MM.1S (cell line): ENCODE measurements around the gene MIOX.

ENCODE experiments used
- DNase-seq: peaks from one replicate; pipeline ENCODE4 v3.0.0-alpha.2; 2015
- H2AFZ ChIP-seq: fragments of 300-600 bp; sonication (generic); 2 replicates; pipeline ENCODE4 v1.6.0; 2016; ENCODE audit warnings: antibody characterized with exemption, low read length
- H3F3A ChIP-seq: fragments of 300-600 bp; sonication (generic); 2 replicates; pipeline ENCODE4 v1.6.1; 2016; ENCODE audit warnings: mild to moderate bottlenecking, antibody characterized with exemption, low read length, moderate library complexity, mixed read lengths; ENCODE audit not compliant: insufficient read depth
- H3K27ac ChIP-seq: fragments of 300-600 bp; sonication (generic); 2 replicates; pipeline ENCODE4 v1.5.1; 2016; ENCODE audit warnings: mild to moderate bottlenecking, low read length
- H3K27me3 ChIP-seq: fragments of 300-600 bp; sonication (generic); replicated peaks from 2 replicates; pipeline ENCODE4 v1.6.0; 2016; ENCODE audit warnings: low read length; ENCODE audit not compliant: insufficient read depth
- H3K36me3 ChIP-seq: fragments of 300-600 bp; sonication (generic); replicated peaks from 2 replicates; pipeline ENCODE4 v1.6.1; 2016; ENCODE audit warnings: mild to moderate bottlenecking, low read length, mixed read lengths; ENCODE audit not compliant: insufficient read depth
- H3K4me1 ChIP-seq: fragments of 300-600 bp; sonication (generic); 2 replicates; pipeline ENCODE4 v1.6.1; 2016; ENCODE audit warnings: low read length, mixed read lengths
- H3K4me2 ChIP-seq: fragments of 300-600 bp; sonication (generic); 2 replicates; pipeline ENCODE4 v1.6.0; 2016; ENCODE audit warnings: low read depth, low read length
- H3K4me3 ChIP-seq: fragments of 300-600 bp; sonication (generic); 2 replicates; pipeline ENCODE4 v1.5.1; 2016; ENCODE audit warnings: low read length, mixed read lengths
- H3K79me2 ChIP-seq: fragments of 300-600 bp; sonication (generic); 2 replicates; pipeline ENCODE4 v1.6.1; 2016; ENCODE audit warnings: mixed run types, low read length, mixed read lengths
- H3K9ac ChIP-seq: fragments of 300-600 bp; sonication (generic); 2 replicates; pipeline ENCODE4 v1.6.1; 2016; ENCODE audit warnings: low read length, mixed read lengths
- H3K9me2 ChIP-seq: fragments of 300-600 bp; sonication (generic); replicated peaks from 2 replicates; pipeline ENCODE4 v1.6.1; 2016; ENCODE audit warnings: mild to moderate bottlenecking, low read length, mixed read lengths; ENCODE audit not compliant: insufficient read depth
- H3K9me3 ChIP-seq: fragments of 300-600 bp; sonication (generic); replicated peaks from 2 replicates; pipeline ENCODE4 v1.6.1; 2016; ENCODE audit warnings: mild to moderate bottlenecking, low read length, mixed read lengths; ENCODE audit not compliant: insufficient read depth
- H4K20me1 ChIP-seq: fragments of 300-600 bp; sonication (generic); 2 replicates; pipeline ENCODE4 v1.6.1; 2016; ENCODE audit warnings: mild to moderate bottlenecking, low read length, moderate library complexity, mixed read lengths; ENCODE audit not compliant: insufficient read depth
- EZH2 ChIP-seq: fragments of 300-600 bp; sonication (generic); optimal IDR thresholded peaks from 2 replicates; pipeline ENCODE3; 2017; ENCODE audit warnings: low read depth, mild to moderate bottlenecking, antibody characterized with exemption, low read length, mixed read lengths
- EZH2phosphoT487 ChIP-seq: fragments of 300-600 bp; sonication (generic); IDR thresholded peaks from 2 replicates; pipeline ENCODE4 v1.6.1; 2018; ENCODE audit warnings: antibody characterized with exemption, low read length
- TF ChIP-seq, protein P1 (sequence below): fragments of 300-600 bp; sonication (generic); IDR thresholded peaks from 2 replicates; pipeline ENCODE4 v1.5.1; 2016; ENCODE audit warnings: antibody characterized with exemption, low read length, mixed read lengths

The MIOX gene

GRCh38 chr22:50490531-50491308, 4.1 kb downstream of the MIOX start:
- Histone ChIP-seq H3K27me3 (no peaks in the 10 kb centered on the region), H3K9me3 (no peaks in the 10 kb centered on the region), H2AFZ (no peak overlapping the region), H3K4me2 (no peak overlapping the region), H3F3A (no peaks in the 10 kb centered on the region), H3K9me2 (no peaks in the 10 kb centered on the region), H3K36me3 (no peaks in the 10 kb centered on the region), H3K79me2 (no peaks in the 10 kb centered on the region), H4K20me1 (no peaks in the 10 kb centered on the region), H3K4me1 (no peaks in the 10 kb centered on the region), H3K27ac (no peak overlapping the region), H3K4me3 (no peak overlapping the region), H3K9ac (no peak overlapping the region)
- no peak for DNase-seq
- TF ChIP-seq EZH2phosphoT487 (no peak), EZH2 (no peak)
- TF ChIP-seq, protein P1, sequence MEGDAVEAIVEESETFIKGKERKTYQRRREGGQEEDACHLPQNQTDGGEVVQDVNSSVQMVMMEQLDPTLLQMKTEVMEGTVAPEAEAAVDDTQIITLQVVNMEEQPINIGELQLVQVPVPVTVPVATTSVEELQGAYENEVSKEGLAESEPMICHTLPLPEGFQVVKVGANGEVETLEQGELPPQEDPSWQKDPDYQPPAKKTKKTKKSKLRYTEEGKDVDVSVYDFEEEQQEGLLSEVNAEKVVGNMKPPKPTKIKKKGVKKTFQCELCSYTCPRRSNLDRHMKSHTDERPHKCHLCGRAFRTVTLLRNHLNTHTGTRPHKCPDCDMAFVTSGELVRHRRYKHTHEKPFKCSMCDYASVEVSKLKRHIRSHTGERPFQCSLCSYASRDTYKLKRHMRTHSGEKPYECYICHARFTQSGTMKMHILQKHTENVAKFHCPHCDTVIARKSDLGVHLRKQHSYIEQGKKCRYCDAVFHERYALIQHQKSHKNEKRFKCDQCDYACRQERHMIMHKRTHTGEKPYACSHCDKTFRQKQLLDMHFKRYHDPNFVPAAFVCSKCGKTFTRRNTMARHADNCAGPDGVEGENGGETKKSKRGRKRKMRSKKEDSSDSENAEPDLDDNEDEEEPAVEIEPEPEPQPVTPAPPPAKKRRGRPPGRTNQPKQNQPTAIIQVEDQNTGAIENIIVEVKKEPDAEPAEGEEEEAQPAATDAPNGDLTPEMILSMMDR, result no peak

DNA sequence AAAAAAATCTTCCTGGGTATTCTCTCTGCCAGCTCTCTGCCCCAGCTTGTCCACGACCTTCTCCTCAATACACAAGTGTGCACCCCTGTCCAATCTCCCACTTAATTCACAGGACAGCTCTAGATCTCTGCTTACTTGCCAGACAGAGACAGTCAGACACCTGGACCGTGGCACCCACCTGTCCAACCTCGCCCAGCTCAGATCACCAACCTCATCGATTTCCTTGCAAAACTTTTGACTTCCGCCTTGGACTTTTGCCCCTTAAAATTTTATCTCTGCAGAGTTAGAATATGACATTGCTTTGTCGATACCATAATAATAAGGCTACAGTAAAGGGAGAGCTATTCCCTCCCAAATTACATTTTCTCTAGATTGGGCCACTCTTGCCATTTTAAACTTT, 10.4 kb downstream of the MIOX start:
- Histone ChIP-seq H3K4me1 (no peaks in the 10 kb centered on the region), H3K27me3 (no peaks in the 10 kb centered on the region), H3K9me3 (no peaks in the 10 kb centered on the region), H3K4me2 (no peak overlapping the region), H3K27ac (no peak overlapping the region), H3F3A (peaks cover 9% of the 10 kb centered on the region; the same call in 1 of the 2 replicates), H3K9ac (no peak overlapping the region), H4K20me1 (no peaks in the 10 kb centered on the region), H3K4me3 (no peak overlapping the region), H3K9me2 (no peaks in the 10 kb centered on the region), H3K79me2 (no peaks in the 10 kb centered on the region), H2AFZ (no peak overlapping the region), H3K36me3 (no peaks in the 10 kb centered on the region)
- TF ChIP-seq EZH2phosphoT487 (no peak), EZH2 (no peak)
- TF ChIP-seq, protein P1, result no peak
- no peak for DNase-seq

GRCh38 chr22:50498322-50498890, 11.7 kb downstream of the MIOX start:
- H3F3A ChIP-seq, result peaks cover 9% of the 10 kb centered on the region; the same call in 1 of the 2 replicates
- no peak overlapping the region for H3K9ac ChIP-seq
- no peak overlapping the region for H3K4me3 ChIP-seq
- H3K79me2 ChIP-seq, result no peaks in the 10 kb centered on the region
- 0 out of 2 replicates have a peak overlapping the region, but pooled peaks have one; percentile 22 for H2AFZ ChIP-seq
- DNase-seq, result peak; percentile 66
- TF ChIP-seq, protein P1, result peak; percentile 67
- TF ChIP-seq EZH2phosphoT487 (no peak), EZH2 (no peak)
- H3K27ac ChIP-seq, result no peak overlapping the region
- no peaks in the 10 kb centered on the region for H4K20me1 ChIP-seq
- H3K9me2 ChIP-seq, result no peaks in the 10 kb centered on the region
- H3K27me3 ChIP-seq, result no peaks in the 10 kb centered on the region
- H3K4me2 ChIP-seq, result peak overlapping the region; percentile 49
- H3K9me3 ChIP-seq, result no peaks in the 10 kb centered on the region
- no peaks in the 10 kb centered on the region for H3K36me3 ChIP-seq
- no peaks in the 10 kb centered on the region for H3K4me1 ChIP-seq
